ENCODE results near the gene C16orf96.
A peak's percentile ranks its signal among the peaks of the same experiment; 100 is the strongest.

C16orf96 gene

DNA sequence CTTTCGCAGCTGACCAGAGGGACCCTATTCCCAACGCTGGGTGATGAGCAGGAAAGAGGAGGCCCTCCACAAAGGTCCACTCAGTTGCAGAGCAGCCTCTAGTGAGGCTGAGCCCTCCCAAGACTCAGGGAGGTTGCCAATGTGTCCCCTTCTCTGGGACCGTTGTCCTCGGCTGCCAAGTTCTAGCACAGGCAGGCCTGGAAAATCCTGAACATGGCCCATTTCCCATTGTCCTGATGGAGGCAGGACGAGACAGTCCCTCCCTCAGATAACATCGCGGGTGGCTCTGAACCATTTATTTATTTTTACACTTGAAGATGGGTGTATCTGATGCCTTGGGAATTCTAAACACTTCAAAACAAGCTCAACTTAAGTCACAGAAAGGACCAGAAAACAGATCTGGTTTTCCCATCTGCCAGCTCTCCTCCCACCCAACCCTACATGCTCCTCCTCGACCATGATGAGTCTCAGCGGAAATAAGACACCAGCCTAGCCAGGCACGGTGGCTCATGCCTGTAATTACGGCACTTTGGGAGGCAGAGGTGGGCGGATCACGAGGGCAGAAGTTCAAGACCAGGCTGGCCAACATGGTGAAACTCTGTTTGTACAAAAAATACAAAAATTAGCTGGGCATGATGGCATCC lies 30.4 kb upstream of the C16orf96 start:
- DNase-seq (ENCODE audit: low read depth in 2 of 2): no peak

DNA sequence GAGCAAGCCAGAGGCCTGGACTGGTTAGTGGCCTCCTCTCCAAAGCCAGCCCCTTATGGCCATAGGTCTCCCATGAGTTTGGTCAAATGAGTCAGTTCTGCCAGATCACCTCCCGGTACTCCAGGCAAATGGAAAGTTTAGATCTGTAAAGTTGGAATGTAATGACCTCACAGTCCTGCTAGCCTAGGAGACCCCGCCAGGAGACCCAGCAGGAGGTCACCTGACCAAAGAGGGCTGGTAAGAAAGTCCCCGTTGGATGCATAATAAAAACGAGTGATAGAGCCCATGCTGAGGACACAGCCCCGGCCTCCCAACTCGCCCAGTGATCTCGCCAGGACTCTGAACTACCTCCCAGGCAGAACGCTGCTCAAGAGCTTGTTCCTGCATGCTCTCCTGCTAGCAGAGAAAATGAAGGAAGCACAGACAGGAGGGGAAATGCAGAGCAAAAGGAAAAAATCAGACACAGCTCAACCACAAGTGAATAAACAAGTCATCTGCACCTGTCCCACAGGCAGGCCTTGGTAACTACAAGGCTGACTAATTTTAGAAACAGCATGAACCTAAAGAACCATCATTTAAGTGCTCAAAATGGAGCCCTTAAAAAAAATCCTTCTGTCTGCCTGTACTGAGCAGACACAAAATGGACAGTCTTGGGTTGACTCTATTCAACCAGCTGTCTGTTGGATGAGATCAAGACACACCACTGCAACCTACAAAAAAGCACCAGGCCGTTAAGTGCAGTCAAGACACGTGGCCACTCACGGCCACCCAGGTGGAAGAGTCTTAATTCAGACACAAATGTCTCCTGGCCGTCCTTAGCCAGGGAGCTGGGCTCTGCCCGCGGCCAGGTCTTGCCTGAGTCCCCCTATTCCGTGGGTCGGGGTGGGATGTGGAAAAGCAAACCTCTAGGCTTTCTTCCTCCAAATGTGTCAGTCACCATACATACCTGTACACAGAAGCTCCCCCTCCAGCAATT lies 26.8 kb upstream of the C16orf96 start:
- DNase-seq (ENCODE audit: low read depth in 2 of 2): no peak

DNA sequence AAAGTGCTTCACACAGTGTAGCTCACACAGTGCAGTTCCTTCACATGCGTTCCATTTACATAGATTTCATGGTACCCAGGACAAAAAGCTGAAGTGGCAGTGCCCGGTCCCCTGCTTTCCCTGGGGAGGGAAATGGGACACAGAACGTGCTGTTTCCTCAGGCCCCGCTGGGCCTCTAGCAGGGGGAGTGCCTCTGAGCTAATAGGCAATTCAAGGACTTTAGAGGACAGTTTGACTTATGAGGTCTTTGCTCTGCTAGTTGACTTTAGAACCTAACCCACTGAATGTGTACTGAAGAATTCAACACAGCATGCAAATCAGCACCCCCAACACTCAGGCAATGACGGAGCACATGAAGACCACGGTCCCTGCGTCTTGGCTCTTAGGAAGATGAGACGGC lies 24.3 kb upstream of the C16orf96 start:
- no peak for DNase-seq (ENCODE audit: low read depth in 2 of 2)

DNA sequence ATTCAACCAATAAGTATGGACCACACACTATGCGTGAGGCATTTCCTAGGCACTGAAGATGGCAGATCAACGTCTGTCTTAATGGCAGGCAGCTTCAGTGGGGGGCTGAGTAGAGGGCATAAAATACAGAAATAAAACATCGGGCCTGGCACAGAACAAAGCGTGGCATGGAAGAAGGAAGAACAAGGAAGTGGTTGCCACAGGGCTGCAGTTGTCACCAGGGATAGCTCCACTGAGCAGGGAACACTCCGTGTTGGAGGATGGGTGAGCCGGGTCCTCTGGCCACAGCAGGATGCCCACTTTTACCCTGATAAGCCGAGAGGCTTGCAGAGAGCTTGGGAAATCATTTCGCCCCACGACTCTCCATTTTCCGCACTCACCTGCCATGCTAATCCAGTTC lies 23.9 kb upstream of the C16orf96 start:
- DNase-seq (ENCODE audit: low read depth in 2 of 2): no peak

DNA sequence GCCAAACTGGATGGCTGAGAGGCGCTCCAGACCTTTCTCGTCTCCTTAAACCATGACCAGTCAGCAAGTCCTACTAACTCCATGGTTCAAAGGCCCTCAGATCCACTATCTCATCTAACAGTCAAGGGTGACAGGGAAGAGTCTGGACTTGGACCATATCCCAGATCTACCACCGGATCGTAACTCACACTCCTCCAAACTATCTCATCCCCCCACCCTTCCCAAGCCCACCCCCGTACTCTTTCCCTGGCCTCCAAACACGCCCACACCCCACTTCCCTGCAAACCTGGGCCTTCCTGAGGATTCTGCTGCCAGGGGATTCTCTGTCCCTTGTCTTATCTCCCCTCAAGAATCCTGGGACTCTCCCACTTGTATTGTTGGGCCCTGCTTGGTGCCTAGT lies 22.6 kb upstream of the C16orf96 start:
- no peak for DNase-seq (ENCODE audit: low read depth in 2 of 2)

DNA sequence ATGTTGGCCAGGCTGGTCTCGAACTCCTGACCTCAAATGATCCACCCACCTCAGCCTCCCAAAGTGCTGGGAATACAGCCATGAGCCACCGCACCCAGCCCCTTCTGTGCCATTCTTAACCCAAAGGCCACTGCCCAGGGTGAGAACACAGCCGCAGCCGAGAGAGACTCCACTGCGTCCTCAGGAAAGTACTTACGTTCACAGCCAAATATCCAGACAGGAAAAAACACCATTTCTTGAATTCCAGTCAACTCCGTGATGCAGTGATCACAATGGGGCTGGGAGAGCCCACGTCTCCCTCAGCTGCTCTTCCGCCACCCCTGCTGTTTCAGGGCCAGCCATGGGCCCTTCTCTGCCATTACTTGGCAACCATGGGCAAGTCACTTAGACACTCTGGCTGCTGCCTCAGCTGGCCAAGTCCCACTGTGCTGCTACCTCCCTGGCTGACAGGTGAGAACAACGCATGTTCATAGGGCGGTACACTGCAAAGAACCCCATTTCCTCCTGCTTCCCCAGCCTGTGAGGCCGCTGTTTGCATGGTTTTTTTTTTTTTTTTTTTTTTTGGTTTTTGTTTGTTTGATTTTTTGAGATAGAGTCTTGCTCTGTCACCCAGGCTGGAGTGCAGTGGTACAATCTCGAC lies 21.9 kb upstream of the C16orf96 start:
- no peak for DNase-seq (ENCODE audit: low read depth in 2 of 2)

DNA sequence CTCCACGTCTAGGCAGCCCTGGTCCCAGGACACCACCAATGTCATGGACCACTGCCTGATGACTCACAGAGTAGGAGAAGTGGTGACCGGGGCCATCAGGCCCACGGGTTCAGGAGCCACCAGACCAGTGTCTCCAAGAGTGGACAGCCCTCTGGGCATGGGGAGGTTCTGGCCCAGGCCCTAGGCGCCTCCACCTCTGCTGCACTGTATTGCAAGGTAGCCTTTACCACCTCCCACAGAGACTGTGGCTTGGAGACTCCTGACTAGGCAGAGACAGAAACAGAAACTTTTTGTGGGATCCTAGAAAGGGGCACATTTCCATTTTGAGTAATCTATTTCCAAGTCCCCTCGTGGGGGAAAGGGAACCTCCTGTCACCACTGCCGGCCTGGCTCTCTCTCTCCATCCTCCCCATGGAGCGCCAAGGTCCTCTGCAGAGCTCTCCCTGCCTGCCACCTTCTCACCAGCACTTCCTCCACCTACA lies 20.5 kb upstream of the C16orf96 start:
- DNase-seq (ENCODE audit: low read depth in 2 of 2): no peak

DNA sequence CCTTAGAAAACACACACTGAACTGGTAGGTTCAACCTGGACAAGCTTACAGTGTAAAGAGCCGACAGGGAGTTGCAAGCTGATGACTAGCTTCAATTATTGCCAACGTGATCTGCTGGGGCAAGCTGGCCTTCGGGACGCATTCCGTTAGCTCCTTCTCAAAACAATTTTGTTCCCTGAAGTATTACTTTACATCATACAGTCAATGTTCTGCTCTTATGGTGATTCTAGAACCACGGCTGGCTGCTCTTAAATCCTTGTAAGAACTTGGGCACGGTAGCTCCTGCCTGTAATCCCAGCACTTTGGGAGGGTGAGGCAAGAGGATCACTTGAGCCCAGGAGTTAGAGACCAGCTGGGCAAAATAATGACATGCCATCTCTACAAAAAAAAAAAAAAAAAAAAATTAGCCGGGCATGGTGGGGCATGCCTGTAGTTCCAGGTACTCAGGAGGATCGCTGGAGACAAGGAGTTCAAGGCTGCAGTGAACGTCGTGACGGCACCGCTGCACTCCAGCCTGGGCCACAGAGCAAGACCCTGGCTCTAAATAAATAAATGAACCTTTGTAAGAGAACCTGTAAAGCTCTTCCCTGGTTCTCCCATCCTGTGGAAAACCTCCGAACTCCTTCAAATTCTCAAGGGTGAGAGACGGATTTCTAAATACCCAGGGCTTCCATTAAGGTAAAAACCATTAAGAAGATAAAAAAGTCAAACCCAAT lies 19.6 kb upstream of the C16orf96 start:
- DNase-seq (ENCODE audit: low read depth in 2 of 2): no peak

DNA sequence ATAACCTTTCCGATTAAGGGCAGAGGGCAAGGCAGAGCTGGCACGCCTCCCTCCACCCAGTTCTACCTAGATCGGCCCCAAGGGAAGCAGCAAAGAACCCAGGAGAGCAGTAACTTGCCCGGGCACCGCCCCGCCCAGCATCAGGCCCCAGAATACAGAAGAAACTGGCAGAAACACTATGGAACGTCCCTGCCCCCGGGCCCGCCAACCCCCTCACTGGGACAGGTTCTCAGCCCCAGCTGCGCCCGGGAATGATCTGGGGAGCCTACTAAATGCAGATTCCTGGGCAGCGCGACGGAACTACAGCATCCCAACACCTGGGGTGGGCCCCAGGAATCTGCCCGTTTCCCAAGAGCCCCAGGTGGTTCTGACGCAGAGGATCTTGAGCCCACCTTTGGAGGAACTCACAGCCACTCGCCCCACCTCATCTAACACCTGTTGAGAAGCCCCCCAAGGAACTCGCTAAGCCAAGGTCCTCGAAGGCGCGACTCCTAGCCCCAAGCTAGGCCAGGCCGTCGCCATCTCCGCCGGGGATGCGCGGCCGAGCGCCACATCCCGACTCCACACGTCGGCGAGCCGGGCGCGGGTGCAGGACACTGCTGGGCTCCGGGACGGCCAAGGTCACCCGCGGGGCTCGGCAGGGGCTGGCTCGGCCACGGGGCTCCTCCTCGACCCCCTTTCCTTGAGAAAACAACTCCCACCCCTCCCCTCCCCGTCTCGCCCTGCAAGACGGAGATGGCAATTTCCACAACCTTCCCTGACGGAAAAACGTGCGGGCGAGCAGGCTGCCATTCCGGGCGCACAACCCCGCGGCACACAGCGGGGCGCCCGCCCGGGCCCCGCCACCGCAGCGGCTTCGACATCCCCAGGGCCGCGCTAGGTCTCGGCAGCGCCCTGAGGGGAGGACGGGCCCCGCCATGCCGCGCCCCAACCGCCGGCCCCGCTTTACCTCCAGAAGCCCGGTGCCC lies 18.5 kb upstream of the C16orf96 start:
- DNase-seq (ENCODE audit: low read depth in 2 of 2): no peak

DNA sequence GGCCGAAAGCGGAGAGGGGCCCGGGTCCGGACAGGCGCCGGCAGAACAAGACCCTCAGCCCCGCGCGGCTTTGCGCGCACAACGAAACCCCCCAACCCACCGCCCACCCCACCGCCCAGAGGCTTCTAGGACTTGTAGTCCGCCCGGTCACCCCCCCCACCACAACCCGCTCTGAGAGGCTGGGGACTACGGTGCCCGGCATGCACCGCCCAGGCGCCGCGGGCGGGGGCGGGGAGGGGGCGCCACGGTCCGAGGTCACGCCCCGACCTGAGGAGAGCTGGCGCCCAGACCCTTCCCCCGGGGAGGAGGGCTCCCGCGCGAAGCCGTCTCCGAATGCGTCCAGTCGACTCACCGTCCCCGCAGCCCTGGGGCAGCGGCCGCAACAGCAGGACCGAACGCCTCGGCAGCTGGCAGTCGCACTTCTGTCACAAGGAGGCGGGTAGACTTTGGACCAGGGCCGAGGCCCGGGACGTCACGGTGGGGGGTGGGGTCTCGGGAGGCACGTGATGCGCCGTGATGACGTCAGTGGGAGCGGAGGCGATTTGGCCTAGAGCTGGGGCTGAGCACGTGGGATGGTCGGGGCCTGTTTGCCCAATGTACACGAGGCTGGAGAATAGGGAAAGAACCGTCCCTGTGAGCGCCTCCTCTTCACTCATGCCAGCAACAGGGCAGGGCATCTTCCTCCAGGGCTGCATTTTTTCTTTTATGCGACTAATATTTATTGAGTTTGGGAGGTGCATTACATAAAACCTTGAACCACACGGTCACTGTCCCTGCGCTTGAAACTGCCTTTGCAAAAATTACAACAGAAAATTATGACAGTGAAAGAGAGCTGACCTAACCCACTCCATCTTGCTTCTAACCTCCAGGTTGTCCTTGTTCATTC lies 17.5 kb upstream of the C16orf96 start, which contains the start of gene CDIP1:
TSS of gene CDIP1 (minus strand) at position 424 of the 886 bp plus-strand sequence. CDS start 24,643 bp downstream, outside the sequence.
- peak; percentile 94 to 97 for DNase-seq (ENCODE audit: low read depth in 2 of 2)

DNA sequence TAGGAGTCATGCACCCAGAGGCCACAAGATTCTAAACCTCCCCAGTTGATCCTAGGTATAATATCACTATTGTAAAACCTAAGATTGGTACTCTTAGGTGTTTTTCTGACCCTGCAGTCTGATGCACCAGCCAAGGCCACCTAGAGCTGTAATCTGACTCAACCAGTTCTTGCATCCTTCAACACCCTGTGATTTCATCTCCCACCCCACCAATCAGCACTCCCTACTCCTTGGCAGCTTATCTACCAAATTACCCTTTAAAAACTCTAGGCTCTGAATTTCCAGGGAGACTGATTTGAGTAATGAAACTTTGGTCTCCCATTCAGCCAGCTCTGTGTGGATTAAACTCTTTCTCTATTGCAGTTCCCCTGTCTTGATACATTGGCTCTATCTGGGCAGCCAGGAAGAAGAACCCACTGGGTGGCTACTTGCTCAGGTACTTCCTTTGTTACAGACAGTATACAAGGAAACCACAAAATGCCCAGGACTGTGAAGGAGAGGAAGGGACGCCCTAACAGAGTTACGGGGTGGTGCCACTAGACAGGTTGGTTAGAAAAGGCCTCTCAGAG lies 16.3 kb upstream of the C16orf96 start:
- DNase-seq (ENCODE audit: low read depth in 2 of 2): no peak

DNA sequence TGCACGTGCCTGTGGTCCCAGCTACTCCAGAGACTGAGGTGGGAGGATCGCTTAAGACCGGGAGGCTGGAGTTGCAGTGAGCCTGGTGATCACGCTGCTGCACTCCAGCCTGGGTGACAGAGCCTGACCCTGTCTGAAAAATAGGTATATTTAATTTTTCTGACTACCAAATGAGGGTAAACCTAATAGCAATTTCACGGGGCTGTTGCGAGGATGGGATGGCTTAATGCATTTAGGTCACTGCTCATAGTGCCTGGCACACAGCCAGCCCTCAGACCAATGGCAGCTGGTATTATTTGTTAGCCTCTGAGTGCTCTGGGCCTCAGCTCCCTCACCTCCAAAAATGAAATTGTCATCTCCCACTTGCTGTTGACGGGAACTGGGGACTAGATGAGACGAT lies 11.7 kb upstream of the C16orf96 start:
- no peak for DNase-seq (ENCODE audit: low read depth in 2 of 2)

DNA sequence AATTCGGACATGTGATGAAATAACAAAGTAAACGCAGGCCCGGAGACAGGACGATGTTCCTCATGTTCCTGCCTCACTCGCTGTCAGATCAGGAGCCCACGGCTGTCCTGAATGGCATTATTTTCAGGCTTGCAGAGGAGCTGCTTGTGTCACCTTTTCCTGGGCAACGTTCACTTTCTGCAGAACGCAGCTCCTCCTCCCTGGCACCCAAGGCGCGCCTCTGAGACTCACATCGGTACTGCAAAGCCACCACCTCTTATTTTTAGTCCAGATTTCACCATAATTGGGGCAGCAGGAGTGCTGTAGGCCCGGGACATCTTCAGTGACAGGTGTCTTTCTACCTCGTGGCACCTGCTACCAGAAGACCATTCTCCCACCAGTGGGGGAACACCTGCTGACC lies 8.0 kb upstream of the C16orf96 start:
- DNase-seq (ENCODE audit: low read depth in 2 of 2): no peak

DNA sequence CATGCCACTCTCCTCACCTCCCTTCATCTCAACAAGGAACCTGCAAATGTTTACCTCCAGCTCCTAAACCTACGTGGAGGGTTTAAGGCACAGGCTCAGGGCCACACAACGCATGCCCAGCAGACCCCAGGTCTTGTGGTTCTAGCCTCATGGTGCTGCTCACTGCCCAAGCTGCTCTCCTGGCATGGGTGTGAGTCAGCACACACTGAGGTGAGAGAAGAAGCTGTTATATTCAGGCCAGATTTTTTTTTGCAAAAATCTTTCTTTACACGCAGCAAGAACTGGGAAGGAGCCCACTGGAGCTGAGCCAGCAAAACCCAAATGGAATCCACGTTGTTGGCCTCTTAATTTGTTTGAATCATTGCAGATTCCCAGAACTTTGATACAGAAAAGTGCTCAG lies 5.5 kb upstream of the C16orf96 start:
- DNase-seq (ENCODE audit: low read depth in 2 of 2): no peak

DNA sequence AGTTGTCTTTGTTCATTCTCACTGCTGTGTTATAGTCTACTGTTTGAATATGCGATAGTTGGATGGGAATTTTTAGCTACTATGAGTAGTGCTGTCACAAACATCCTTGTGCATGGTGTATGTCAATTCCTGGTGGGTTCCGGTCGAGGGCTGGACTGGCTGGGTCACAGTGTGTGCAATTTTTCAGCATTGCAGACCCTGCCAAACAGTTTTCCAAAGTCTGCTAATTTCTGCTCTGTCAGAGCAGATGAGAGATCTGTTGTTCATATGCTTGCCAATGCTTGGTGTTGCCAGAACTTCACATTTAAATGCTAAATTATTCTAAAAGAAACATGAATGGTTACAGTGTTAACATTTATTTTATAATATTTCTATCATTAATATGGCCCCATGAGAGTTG lies 3.6 kb upstream of the C16orf96 start:
- DNase-seq (ENCODE audit: low read depth in 2 of 2): no peak

DNA sequence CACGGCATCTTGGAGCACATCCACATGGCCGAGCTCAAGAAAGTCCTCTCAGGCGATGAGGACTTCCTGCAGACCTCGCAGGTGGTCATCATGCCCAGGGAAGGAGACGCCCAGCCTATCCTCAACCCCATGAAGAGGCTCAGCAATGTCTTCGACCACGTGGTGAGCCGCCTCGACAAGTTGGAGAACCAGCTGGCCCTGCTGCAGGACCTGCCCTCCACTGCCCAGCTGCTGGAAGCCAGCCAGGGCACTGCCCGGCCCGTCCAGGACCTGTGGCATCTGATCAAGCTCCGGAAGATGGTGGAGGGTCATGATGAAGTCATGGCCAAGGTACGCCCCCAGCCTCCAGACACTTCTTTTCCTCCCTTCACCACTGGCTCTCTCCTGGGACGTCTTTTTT lies 440 bp downstream of the C16orf96 start:
- DNase-seq (ENCODE audit: low read depth in 2 of 2): no peak

DNA sequence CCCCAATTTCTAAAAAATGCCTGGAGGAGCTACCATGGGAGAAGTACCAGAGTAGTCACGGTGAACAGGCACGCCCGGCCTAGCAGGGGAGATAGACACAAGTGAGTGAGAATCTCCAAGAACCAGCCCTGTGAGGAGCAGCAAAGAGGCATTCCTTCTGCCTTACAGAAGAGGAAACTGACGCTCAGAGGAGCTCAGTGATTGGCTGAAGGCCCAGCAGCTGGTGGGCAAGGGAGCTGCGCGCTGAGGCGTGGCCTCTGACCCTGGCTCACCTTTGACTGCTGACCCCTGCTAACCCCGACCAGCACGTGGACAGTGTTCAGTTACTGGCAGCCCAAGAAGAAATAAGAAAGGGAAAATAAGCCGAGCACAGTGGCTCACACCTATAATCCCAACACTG lies 1.8 kb downstream of the C16orf96 start:
- DNase-seq (ENCODE audit: low read depth in 2 of 2): no peak

DNA sequence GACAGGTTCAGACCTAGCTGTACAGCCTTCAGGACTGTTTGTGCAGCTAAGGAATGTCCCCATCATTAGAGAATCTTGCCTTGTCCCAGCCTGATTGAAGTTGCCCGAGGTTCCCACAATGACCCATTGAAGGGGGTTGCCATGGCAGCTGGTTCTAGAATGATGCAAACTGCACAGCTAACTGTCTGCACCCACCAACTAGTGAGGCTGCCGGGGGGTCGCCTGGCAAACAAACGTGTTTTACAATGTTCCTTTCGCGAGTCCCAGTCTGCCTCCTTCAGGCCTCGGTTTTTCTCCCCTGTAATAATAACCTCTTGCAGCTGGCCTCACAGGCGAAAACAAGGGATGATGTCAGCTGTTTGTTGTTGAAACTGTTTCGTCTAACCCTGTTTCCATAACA lies 5.5 kb downstream of the C16orf96 start:
- DNase-seq (ENCODE audit: low read depth in 2 of 2): no peak

DNA sequence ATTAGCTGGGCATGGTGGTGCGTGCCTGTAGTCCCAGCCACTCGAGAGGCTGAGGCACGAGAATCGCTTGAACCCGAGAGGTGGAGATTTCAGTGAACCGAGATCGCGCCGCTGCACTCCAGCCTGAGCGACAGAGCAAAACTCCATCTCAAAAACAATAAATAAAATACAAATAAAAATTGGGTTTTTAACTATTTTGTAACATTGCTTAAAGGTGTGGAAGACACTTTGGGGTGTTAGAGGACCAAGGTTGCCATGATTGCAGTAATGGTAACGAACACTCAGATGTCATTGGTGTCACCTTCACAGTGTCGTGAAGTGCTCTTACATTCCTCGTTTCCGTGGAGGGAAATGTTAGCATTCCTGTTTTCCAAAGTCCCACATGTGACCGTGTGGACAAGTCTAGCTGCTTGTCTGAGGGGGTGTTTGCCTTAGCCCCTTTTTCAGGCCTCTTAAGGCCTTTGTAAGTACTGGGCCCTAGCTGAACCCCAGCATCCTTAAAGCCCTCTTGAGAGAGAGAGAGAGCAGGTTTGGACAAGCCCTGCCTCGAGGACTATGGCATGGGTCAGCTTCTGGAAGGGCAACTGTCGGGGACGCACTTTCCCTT lies 8.6 kb downstream of the C16orf96 start:
- DNase-seq (ENCODE audit: low read depth in 2 of 2): no peak

Data from activated CD8-positive, alpha-beta memory T cell treated with anti-CD3 and anti-CD28 coated beads for 4 hours (primary cell).